A549 (cell line): ENCODE data around the gene C2CD4C.

Source experiments
- ELK1 ChIP-seq: fragments of 150-350 bp; IDR thresholded peaks from 2 replicates; pipeline ENCODE4 v1.6.1; 2014; ENCODE audit warnings: low read depth, mild to moderate bottlenecking, low read length
- POLR2A ChIP-seq: IDR thresholded peaks from 2 replicates; pipeline ENCODE4 v1.6.1; 2012; ENCODE audit warnings: mild to moderate bottlenecking, low read length

- TF ChIP-seq POLR2A: no peak
- no peak for TF ChIP-seq ELK1
Measured at GRCh38 chr19:425056-425455, 16.1 kb upstream of the C2CD4C start.
